NCI-H446 treated with DMSO at 0.1 percent for 48 hours (cell line): ENCODE measurements around the gene PCLAF.

Source experiments
- DNase-seq: peaks from one replicate; lab custom pipeline; 2025; lab: John Stamatoyannopoulos, UW

Gene PCLAF

GRCh38 chr15:64315216-64315615, 66.0 kb downstream of the PCLAF start:
- no peak for DNase-seq

- DNase-seq: no peak
These were observed 66.8 kb downstream of the PCLAF start for GRCh38 chr15:64314456-64314855.
